HepG2 (cell line): Measurements from ENCODE around the gene RTEL1. TPM values are rescaled to one million over a fixed set of nuclear protein-coding genes. Genes with fewer than 3 reads are reported as not detected.

ENCODE experiments used
- ATAC-seq: fragments of 200-7000 bp; cut with Tn5 transposase; 3 replicates; pipeline ENCODE4 v1.9.1; 2020; ENCODE audit warnings: mild to moderate bottlenecking, moderate library complexity
- BruUV-seq: library from RNA; stranded (reverse); fragments of 400-500 nt; replicated peaks from 2 replicates; lab custom pipeline; 2021; lab: Mats Ljungman, UMichigan
- CTCF ChIA-PET: fragments of 300-600 bp; formaldehyde crosslinking; extraction: SDS; loops from one replicate; lab custom pipeline; 2021; ENCODE audit warnings: low total read pairs, inconsistent platforms, low intra/inter-chr PET ratio; lab: Yijun Ruan, JAX
- POLR2A ChIA-PET: fragments of 350-600 bp; sonication (Branson Sonifier 250); formaldehyde crosslinking; loops from one replicate; lab custom pipeline; 2020; ENCODE audit warnings: antibody characterized with exemption, inconsistent platforms; lab: Yijun Ruan, JAX
- DNase-seq: peaks from one replicate; pipeline ENCODE4 v3.0.0-alpha.2; 2015; ENCODE audit warnings: low spot score
- FAIRE-seq: peaks from 3 replicates; lab custom pipeline; 2011; peaks lifted over from hg19 to GRCh38; lab: Jason Lieb, UNC
- H2AFZ ChIP-seq: one replicate; pipeline ENCODE4 v1.6.1; 2011; ENCODE audit warnings: low read length, inconsistent platforms
- H3K27ac ChIP-seq: fragments of 300-600 bp; 3 replicates; pipeline ENCODE4 v1.8.0; 2011; ENCODE audit warnings: mixed run types, mild to moderate bottlenecking, mixed read lengths, low read length, inconsistent platforms; ENCODE audit not compliant: insufficient read depth; ENCODE audit errors: extremely low read length
- H3K27me3 ChIP-seq, 2 experiments: fragments of 200-600 bp in 1 of 2; 2 replicates in 1 of 2; 3 replicates in 1 of 2; pipeline versions ENCODE4 v1.6.0 to v1.8.0; 2011; ENCODE audit warnings: low read length in 2 of 2, mild to moderate bottlenecking in 2 of 2, moderate library complexity in 2 of 2, inconsistent platforms in 1 of 2; ENCODE audit not compliant: insufficient read depth in 2 of 2, control insufficient read depth in 1 of 2
- H3K36me3 ChIP-seq, 2 experiments: fragments of 200-600 bp in 1 of 2; replicated peaks in 1 of 2; 2 replicates in 1 of 2; 3 replicates in 1 of 2; pipeline versions ENCODE4 v1.5.1 to v1.8.0; 2011; ENCODE audit warnings: low read length in 2 of 2, inconsistent platforms in 1 of 2; ENCODE audit not compliant: insufficient read depth in 2 of 2, control insufficient read depth in 1 of 2
- H3K4me1 ChIP-seq: 2 replicates; pipeline ENCODE4 v1.5.1; 2012; ENCODE audit warnings: low read length, inconsistent platforms; ENCODE audit not compliant: insufficient read depth
- H3K4me2 ChIP-seq: 2 replicates; pipeline ENCODE4 v1.6.0; 2011; ENCODE audit warnings: low read depth, low read length, inconsistent platforms
- H3K4me3 ChIP-seq, 3 experiments: fragments of 200-600 bp in 1 of 3; sonication (generic), shearing (Covaris generic) in 1 of 3; replicated peaks in 1 of 3; 2 replicates each; pipeline ENCODE4 v1.5.1; 2011 to 2016; ENCODE audit warnings: low read length in 3 of 3, inconsistent platforms in 2 of 3, low read depth in 2 of 3, mild to moderate bottlenecking in 2 of 3, control low read depth in 1 of 3, mixed read lengths in 1 of 3; ENCODE audit not compliant: insufficient read depth in 1 of 3
- H3K79me2 ChIP-seq: one replicate; pipeline ENCODE4 v1.6.1; 2011; ENCODE audit warnings: low read length, inconsistent platforms; ENCODE audit not compliant: insufficient read depth
- H3K9ac ChIP-seq: 2 replicates; pipeline ENCODE4 v1.6.0; 2011; ENCODE audit warnings: mild to moderate bottlenecking, low read depth, low read length, inconsistent platforms; ENCODE audit not compliant: insufficient read depth
- H3K9me3 ChIP-seq: 2 replicates; pipeline ENCODE4 v1.5.1; 2012; ENCODE audit warnings: mild to moderate bottlenecking, low read length
- H4K20me1 ChIP-seq: 2 replicates; pipeline ENCODE4 v1.6.0; 2011; ENCODE audit warnings: inconsistent platforms, mild to moderate bottlenecking, low read length, moderate library complexity; ENCODE audit not compliant: insufficient read depth
- AGO2 ChIP-seq: fragments of 200-400 bp; formaldehyde crosslinking; optimal IDR thresholded peaks from 2 replicates; pipeline ENCODE3; 2017; ENCODE audit warnings: mild to moderate bottlenecking, low read depth, low read length, moderate library complexity
- HNRNPLL ChIP-seq: fragments of 200-400 bp; formaldehyde crosslinking; IDR thresholded peaks from 2 replicates; pipeline ENCODE4 v1.6.1; 2017; ENCODE audit warnings: mild to moderate bottlenecking, low read depth, low read length; ENCODE audit not compliant: poor library complexity, severe bottlenecking
- HOMEZ ChIP-seq: IDR thresholded peaks from 2 replicates; pipeline ENCODE4 v1.6.1; 2016; ENCODE audit warnings: low read depth
- HOXA3 ChIP-seq: sonication (generic); formaldehyde crosslinking; IDR thresholded peaks from 2 replicates; pipeline ENCODE4 v1.5.0; 2020; ENCODE audit warnings: missing genetic modification reagents
- KLF16 ChIP-seq, 2 experiments: sonication (generic) in 1 of 2; formaldehyde crosslinking in 1 of 2; IDR thresholded peaks; 2 replicates each; pipeline versions ENCODE4 v1.6.1 to v1.8.0; 2016 to 2023; ENCODE audit warnings: missing genetic modification reagents in 2 of 2, missing compliant biosample characterization in 1 of 2
- MAZ ChIP-seq, 2 experiments: sonication (generic) in 1 of 2; formaldehyde crosslinking in 1 of 2; IDR thresholded peaks; 2 replicates each; pipeline versions ENCODE4 v1.5.0 to v1.6.1; 2012 to 2020; ENCODE audit warnings: low read depth in 2 of 2, mild to moderate bottlenecking in 2 of 2, borderline replicate concordance in 1 of 2, improper control_type of control experiment in 1 of 2, low read length in 1 of 2, missing genetic modification reagents in 1 of 2, moderate library complexity in 1 of 2
- MED13 ChIP-seq: sonication (generic); formaldehyde crosslinking; IDR thresholded peaks from 2 replicates; pipeline ENCODE4 v1.5.0; 2020; ENCODE audit warnings: missing genetic modification reagents
- NCOA1 ChIP-seq: sonication (generic); formaldehyde crosslinking; IDR thresholded peaks from 2 replicates; pipeline ENCODE4 v1.9.0; 2021; ENCODE audit warnings: missing genetic modification reagents
- NCOA5 ChIP-seq: sonication (generic); formaldehyde crosslinking; IDR thresholded peaks from 2 replicates; pipeline ENCODE4 v1.4.0; 2020; ENCODE audit warnings: missing genetic modification reagents
- NFKBIZ ChIP-seq: IDR thresholded peaks from 2 replicates; pipeline ENCODE4 v1.6.1; 2018; ENCODE audit warnings: missing genetic modification reagents, missing compliant biosample characterization
- NR2F1 ChIP-seq, 2 experiments: fragments of 450-650 bp in 1 of 2; formaldehyde crosslinking in 1 of 2; IDR thresholded peaks; 2 replicates each; pipeline versions ENCODE4 v1.5.0 to v1.6.1; 2016 to 2020; ENCODE audit warnings: mild to moderate bottlenecking in 1 of 2, missing compliant biosample characterization in 1 of 2, missing genetic modification reagents in 1 of 2, moderate library complexity in 1 of 2
- PCBP1 ChIP-seq: fragments of 200-400 bp; formaldehyde crosslinking; IDR thresholded peaks from 2 replicates; pipeline ENCODE4 v1.6.1; 2017; ENCODE audit warnings: mild to moderate bottlenecking, low read depth, low read length, borderline replicate concordance
- PTBP1 ChIP-seq: fragments of 200-400 bp; formaldehyde crosslinking; IDR thresholded peaks from 2 replicates; pipeline ENCODE4 v1.6.1; 2018; ENCODE audit warnings: low read length, low read depth; ENCODE audit not compliant: poor library complexity, severe bottlenecking
- RBFOX2 ChIP-seq: fragments of 200-400 bp; formaldehyde crosslinking; IDR thresholded peaks from 2 replicates; pipeline ENCODE4 v1.6.1; 2017; ENCODE audit warnings: low read depth, mild to moderate bottlenecking, low read length
- SETDB1 ChIP-seq: sonication (generic); formaldehyde crosslinking; IDR thresholded peaks from 2 replicates; pipeline ENCODE4 v1.5.1; 2020; ENCODE audit warnings: missing genetic modification reagents, mild to moderate bottlenecking, borderline replicate concordance
- SMAD9 ChIP-seq: sonication (generic); formaldehyde crosslinking; IDR thresholded peaks from 2 replicates; pipeline ENCODE4 v1.5.1; 2020; ENCODE audit warnings: mild to moderate bottlenecking, missing genetic modification reagents
- TAF15 ChIP-seq: fragments of 200-400 bp; formaldehyde crosslinking; IDR thresholded peaks from one replicate; pipeline ENCODE4 v1.6.1; 2018; ENCODE audit warnings: mild to moderate bottlenecking, low read depth, low read length; ENCODE audit not compliant: poor library complexity, severe bottlenecking
- ZMAT3 ChIP-seq: sonication (generic); formaldehyde crosslinking; conservative IDR thresholded peaks from 2 replicates; pipeline ENCODE4 v1.7.0; 2021; ENCODE audit warnings: missing genetic modification reagents
- ZNF747 ChIP-seq: sonication (generic); formaldehyde crosslinking; IDR thresholded peaks from 2 replicates; pipeline ENCODE4 v1.8.1; 2023; ENCODE audit warnings: missing genetic modification reagents, mild to moderate bottlenecking, borderline replicate concordance
- ZNF773 ChIP-seq: sonication (generic); formaldehyde crosslinking; IDR thresholded peaks from 2 replicates; pipeline ENCODE4 v1.4.0; 2020; ENCODE audit warnings: missing genetic modification reagents, borderline replicate concordance
- WGBS: methylation state at CpG from one replicate; pipeline ENCODE4 v1.1.6; 2017; ENCODE audit warnings: low lambda C conversion rate; 5-methylcytosine and 5-hydroxymethylcytosine counted together
- in situ Hi-C: cut with HindIII; loops from 2 replicates; pipeline ENCODE4 v1.10.0; 2017; ENCODE audit warnings: low pct_unique_long_range_greater_than_20kb; ENCODE audit not compliant: extremely low pct_ligation_motif_present
- intact Hi-C: fragments of 100-400 bp; cut with micrococcal nuclease; formaldehyde crosslinking; loops from one replicate; pipeline ENCODE4 v1.10.0; 2022; ENCODE audit not compliant: unreplicated experiment
- polyA plus RNA-seq, 8 experiments: library from polyadenylated mRNA; depleted of rRNA in 3 of 8; stranded (reverse) in 7 of 8; unstranded in 1 of 8; fragments of >200 nt; fragmentation: Illumina TruSeq in 4 of 8; extraction: Trizol in 4 of 8; gene quantifications; 2 replicates each; pipeline versions ENCODE4 v1.2.1 to v1.2.3, GENCODE V29; 2011 to 2016; ENCODE audit warnings: low read depth in 4 of 8, missing spikeins in 1 of 8, mixed read lengths in 1 of 8; ENCODE audit not compliant: insufficient read depth in 1 of 8
- total RNA-seq, 5 experiments: library from RNA; depleted of rRNA; stranded (reverse); fragments of >200 nt; fragmentation: Illumina TruSeq; extraction: Trizol; gene quantifications; 2 replicates each; pipeline ENCODE4 v1.2.3, GENCODE V29; 2016; ENCODE audit warnings: low read depth in 1 of 5
- TF ChIP-seq, protein P1 (sequence below): sonication (generic); formaldehyde crosslinking; IDR thresholded peaks from 2 replicates; pipeline ENCODE4 v1.8.0; 2022; ENCODE audit warnings: missing genetic modification reagents, low read depth, mild to moderate bottlenecking, borderline replicate concordance

Gene RTEL1
- total and polyA plus RNA-seq, 2 of the 13 experiments (the other 11 are each of a cell fraction or from before 2014, with no cell fraction given) = 21.8 to 36.4 TPM

GRCh38 chr20:63741676-63742380 is 83.7 kb downstream of the RTEL1 start:
- peak overlapping the region; percentile 61 to 84 (median 83) for H3K4me3 ChIP-seq
- ATAC-seq = no peak
- peak overlapping the region; percentile 92 for H3K27ac ChIP-seq
- H3K79me2 ChIP-seq = peaks cover 21% of the 10 kb centered on the region
- no peak for DNase-seq
- in situ Hi-C loops = loop anchor here (5.0 kb wide), 1 partner anchor 35 kb away; the partner anchor contains the start of genes ARFRP1 and ZGPAT
- H3K36me3 ChIP-seq = peaks cover 17 to 27% of the 10 kb centered on the region in 2 experiments
- peaks cover 64% of the 10 kb centered on the region for H3K4me1 ChIP-seq
- H3K9ac ChIP-seq = peak overlapping the region; percentile 84
- H4K20me1 ChIP-seq = no peaks in the 10 kb centered on the region
- H3K4me2 ChIP-seq = peak overlapping the region; percentile 95
- POLR2A ChIA-PET = interaction anchor here (0.9 to 2.4 kb wide), 28 partner anchors 8 to 312 kb away, joined by 3 to 41 read pairs (median 6); partner anchors contain the start of genes ARFRP1, GMEB2, PRPF6 and RTEL1
- FAIRE-seq = no peak
- no TSS peak for BruUV-seq
- intact Hi-C loops = loop anchor here (2.0 to 10.0 kb wide), 3 partner anchors 35 to 123 kb away; partner anchors contain the start of genes ABHD16B, ARFRP1 and TPD52L2
- H2AFZ ChIP-seq = no peak overlapping the region
- no peaks in the 10 kb centered on the region for H3K27me3 ChIP-seq
- CTCF ChIA-PET = interaction anchor here (1.0 kb wide), 1 partner anchor 35 kb away, joined by 4 read pairs; no protein-coding TSS in a partner anchor
- H3K9me3 ChIP-seq = no peaks in the 10 kb centered on the region
- 75% methylated on average over 30 of the region's 30 CpGs for WGBS
- TF ChIP-seq ZMAT3 (CRISPR knock-in tag) (0 out of 2 replicates have a peak, but pooled peaks have one; percentile 2), PTBP1 (no peak), NR2F1 (CRISPR knock-in tag; IDR thresholded peaks at IDR 0.05) (0 out of 4 replicates have a peak, but pooled peaks of 1 of the 2 experiments have one; percentile 19), NCOA1 (CRISPR knock-in tag) (0 out of 2 replicates have a peak, but pooled peaks have one; percentile 13), HNRNPLL (peak; percentile 3), TAF15 (peak; percentile 39), RBFOX2 (peak; percentile 76), NCOA5 (CRISPR knock-in tag) (0 out of 2 replicates have a peak, but pooled peaks have one; percentile 33), AGO2 (peak; percentile 73), ZNF773 (CRISPR knock-in tag) (0 out of 2 replicates have a peak, but pooled peaks have one; percentile 18), MAZ (IDR thresholded peaks at IDR 0.05; ENCODE audit: borderline replicate concordance, low read depth, low read length) (no peak), MAZ (CRISPR knock-in tag; IDR thresholded peaks at IDR 0.05; ENCODE audit: low read depth) (0 out of 2 replicates have a peak, but pooled peaks have one; percentile 22), HOMEZ (CRISPR knock-in tag) (no peak), ZNF747 (CRISPR knock-in tag) (0 out of 2 replicates have a peak, but pooled peaks have one; percentile 42), NFKBIZ (no peak), MED13 (0 out of 2 replicates have a peak, but pooled peaks have one; percentile 23), HOXA3 (peak; percentile 16), PCBP1 (peak; percentile 40; the same call in 1 of the 2 replicates), SMAD9 (CRISPR knock-in tag) (0 out of 2 replicates have a peak, but pooled peaks have one; percentile 13), SETDB1 (CRISPR knock-in tag) (no peak), KLF16 (CRISPR knock-in tag; IDR thresholded peaks at IDR 0.05) (no peak)
- TF ChIP-seq, protein P1, sequence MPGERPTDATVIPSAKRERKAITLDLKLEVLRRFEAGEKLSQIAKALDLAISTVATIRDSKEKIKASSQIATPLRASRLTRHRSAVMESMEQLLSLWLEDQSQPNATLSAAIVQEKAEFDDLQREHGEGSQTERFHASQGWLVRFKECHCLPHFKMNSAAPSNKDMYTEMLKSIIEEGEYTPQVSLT (CRISPR knock-in tag) = no peak
